HG02588 (cell line): ENCODE results near the gene BMPR1B.
"Not testable (repeated sequence)": the region's sequence is repeated elsewhere in the genome, so short reads cannot be mapped to it uniquely, and the experiment has no call there.

Source experiments
- ATAC-seq: cut with Tn5 transposase; IDR thresholded peaks from one replicate; pipeline ENCODE4 v1.9.1; 2021; ENCODE audit warnings: mild to moderate bottlenecking, moderate library complexity; ENCODE audit not compliant: unreplicated experiment

The BMPR1B gene

GRCh38 chr4:95020521-95020920 lies 262.8 kb downstream of the BMPR1B start:
- no peak for ATAC-seq

GRCh38 chr4:95021099-95021498 lies 263.3 kb downstream of the BMPR1B start:
- ATAC-seq = no peak

DNA sequence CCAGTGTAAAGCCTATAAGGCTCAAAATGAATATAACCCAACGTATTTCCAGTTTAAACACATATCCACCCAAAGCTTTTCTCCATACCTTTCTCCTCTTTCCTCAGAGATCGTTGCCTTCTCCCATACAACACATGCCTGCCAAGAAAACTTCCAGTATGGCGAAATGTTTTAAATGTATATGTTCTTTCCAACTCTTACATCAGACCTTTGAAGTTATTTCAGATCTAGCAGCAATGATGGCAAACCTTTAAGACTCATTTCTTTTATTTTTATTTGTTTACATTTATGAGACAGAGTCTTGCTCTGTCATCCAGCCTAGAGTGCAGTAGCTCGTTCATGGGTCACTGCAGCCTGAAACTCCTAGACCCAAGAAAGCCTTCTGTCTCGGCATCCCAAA lies 265.4 kb downstream of the BMPR1B start:
- ATAC-seq = no peak

DNA sequence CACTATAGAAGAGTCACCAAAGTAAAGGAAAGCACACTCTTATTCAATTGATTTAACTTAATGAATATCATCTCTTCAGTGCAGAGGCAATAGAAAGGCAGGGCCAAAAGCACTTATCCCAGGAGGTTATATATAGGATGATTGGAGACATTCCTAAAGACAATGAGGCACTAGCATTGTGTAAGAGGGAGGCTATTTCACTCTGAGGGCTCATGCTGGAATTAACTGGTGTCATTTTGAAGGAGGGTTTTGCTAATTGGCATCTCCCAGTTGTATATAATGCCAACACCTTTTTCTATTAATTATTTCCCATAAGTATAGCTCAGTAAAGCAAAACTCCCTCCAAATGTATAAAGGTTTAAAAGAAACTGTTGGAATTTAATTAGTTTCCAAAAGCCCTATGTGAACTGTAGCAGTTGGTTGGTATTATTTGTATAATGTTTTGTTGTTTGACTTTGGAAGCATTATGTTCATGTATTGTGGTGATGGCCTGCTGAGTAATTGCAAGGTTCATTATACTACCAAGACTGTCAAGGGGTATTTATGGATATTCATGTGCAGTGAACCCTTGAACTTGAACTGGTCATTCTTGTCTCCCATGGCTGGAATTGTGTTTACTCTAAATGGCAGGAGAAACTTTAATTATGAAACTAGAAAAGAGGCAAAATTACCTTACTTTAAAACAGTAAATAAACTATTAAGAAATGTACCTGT lies 270.3 kb downstream of the BMPR1B start:
- no peak for ATAC-seq

GRCh38 chr4:95038791-95039190 lies 281.0 kb downstream of the BMPR1B start:
- ATAC-seq = no peak

- no peak for ATAC-seq
These were observed 286.6 kb downstream of the BMPR1B start for GRCh38 chr4:95044324-95044837.

DNA sequence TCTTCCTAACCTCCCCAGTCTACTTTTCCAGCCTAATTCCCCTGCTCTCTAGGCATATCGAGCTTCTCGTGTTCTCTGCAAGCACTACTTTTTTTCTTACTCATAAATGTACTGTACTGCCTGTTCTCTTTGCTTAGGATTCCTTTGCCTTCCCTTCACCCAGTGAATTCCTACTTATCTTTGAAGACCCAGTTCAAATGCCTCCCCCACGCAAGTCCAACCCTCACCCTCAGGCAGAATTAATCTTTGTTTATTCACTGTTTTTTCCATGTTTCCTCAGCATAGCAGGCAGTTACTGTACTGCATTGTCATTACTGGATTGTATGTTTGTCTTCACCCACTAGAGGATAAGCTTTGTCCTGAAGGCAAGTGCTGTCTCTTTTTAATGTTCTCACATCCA lies 287.7 kb downstream of the BMPR1B start:
- ATAC-seq = no peak

DNA sequence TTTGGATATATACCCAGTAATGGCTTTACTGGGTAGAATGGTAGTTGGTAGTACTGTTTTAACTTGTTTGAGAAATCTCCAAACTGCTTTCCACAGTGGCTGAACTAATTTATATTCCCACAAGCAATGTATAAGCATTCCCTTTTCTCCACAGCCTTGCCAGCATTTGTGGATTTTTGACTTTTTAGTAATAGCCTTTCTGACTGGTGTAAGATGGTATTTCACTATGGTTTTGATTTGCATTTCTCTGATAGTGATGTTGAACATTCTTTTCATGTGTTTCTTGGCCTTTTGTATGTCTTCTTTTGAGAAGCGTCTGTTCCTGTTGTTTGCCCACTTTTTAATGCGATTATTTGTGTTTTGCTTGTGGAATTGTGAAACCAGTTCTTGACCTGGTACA lies 290.5 kb downstream of the BMPR1B start:
- ATAC-seq = no peak

GRCh38 chr4:95049551-95050233 lies 291.9 kb downstream of the BMPR1B start:
- no peak for ATAC-seq

GRCh38 chr4:95050980-95051701 lies 293.4 kb downstream of the BMPR1B start:
- ATAC-seq = no peak

DNA sequence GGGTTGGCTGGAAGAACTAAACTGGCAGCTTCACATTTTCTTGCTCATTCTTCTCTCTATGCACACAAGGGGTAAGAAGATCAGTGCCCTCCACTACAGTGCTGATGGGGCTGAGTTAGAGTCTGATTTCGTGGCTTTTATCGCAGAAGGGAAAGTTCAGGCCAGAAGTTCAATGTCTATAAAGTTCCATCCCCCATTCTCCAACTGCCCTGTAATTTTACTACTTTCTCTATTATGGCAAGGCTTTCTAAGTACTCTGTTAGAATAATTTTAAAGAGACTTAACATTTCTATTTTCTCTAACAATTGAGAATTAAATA lies 293.9 kb downstream of the BMPR1B start:
- no peak for ATAC-seq

GRCh38 chr4:95058991-95059390 lies 301.2 kb downstream of the BMPR1B start:
- ATAC-seq = no peak

- ATAC-seq = no peak
These were observed 301.9 kb downstream of the BMPR1B start for GRCh38 chr4:95059663-95060062.

GRCh38 chr4:95061220-95061619 lies 303.5 kb downstream of the BMPR1B start:
- ATAC-seq = no peak

- ATAC-seq = not testable (repeated sequence)
These were observed 304.0 kb downstream of the BMPR1B start for GRCh38 chr4:95061801-95062200.

DNA sequence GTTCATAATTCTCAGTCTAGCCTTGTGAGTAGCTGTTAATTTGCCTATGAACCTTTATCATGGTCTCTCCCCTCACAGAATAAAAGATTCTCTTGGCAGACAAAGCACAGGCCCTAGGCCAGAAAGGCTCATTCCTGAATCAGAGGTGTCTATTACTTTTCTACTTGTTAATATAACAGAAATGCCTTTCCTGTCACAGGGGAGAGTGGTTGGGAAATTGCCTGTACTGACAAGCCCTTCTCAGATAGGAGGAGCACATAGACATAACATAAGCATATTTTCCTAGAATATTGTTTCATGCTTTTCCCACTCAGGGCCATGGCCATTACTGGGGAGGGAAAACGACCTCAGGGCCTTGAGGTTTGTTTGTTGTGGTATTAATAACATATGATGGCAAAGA lies 308.3 kb downstream of the BMPR1B start:
- ATAC-seq = no peak

- no peak for ATAC-seq
These were observed 310.6 kb downstream of the BMPR1B start for GRCh38 chr4:95068401-95068800.

GRCh38 chr4:95068818-95069478 lies 311.2 kb downstream of the BMPR1B start:
- no peak for ATAC-seq

GRCh38 chr4:95071851-95072250 lies 314.1 kb downstream of the BMPR1B start:
- no peak for ATAC-seq

- no peak for ATAC-seq
These were observed 315.9 kb downstream of the BMPR1B start for GRCh38 chr4:95073646-95074045.

DNA sequence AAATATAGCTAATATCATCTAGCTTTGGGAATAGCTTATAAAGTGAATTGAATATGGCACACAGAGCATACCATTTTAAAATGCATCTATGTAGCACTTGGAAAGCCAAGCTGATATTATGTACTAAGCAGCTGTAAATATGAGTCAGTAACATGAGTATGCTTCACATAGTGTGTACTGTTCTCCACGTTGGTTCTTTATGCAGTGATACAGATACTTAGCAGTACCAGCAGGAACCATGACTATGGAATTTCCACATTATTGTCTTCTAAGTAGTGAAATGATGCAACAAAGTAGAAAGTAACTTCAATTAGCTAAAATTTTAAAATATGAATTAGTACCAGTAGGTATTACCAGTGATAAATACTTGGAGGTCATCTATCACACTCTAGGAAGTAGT lies 320.1 kb downstream of the BMPR1B start:
- no peak for ATAC-seq
